PC-9 (cell line): ENCODE data around the gene ATP1A1. TPM values are rescaled to one million over a fixed set of nuclear protein-coding genes. Genes with fewer than 3 reads are reported as not detected.
A peak's percentile ranks its signal among the peaks of the same experiment; 100 is the strongest.

Experiments
- BruUV-seq: library from RNA; stranded (reverse); fragments of 400-500 nt; replicated peaks from 2 replicates; lab custom pipeline; 2021; lab: Mats Ljungman, UMichigan
- CTCF ChIA-PET: fragments of 300-600 bp; sonication (Branson Sonifier 250); formaldehyde crosslinking; loops from one replicate; lab custom pipeline; 2022; ENCODE audit warnings: antibody characterized with exemption; lab: Charles Lee
- POLR2A ChIA-PET: fragments of 300-600 bp; sonication (Branson Sonifier 250); formaldehyde crosslinking; loops from one replicate; lab custom pipeline; 2022; ENCODE audit warnings: antibody characterized with exemption; ENCODE audit not compliant: unreplicated experiment; lab: Charles Lee
- DNase-seq, 2 experiments: peaks; one replicate each; pipeline versions ENCODE4 v3.0.0 to v3.0.0-alpha.2; 2015 to 2022; ENCODE audit warnings: mixed read lengths in 1 of 2
- H2AFZ ChIP-seq: fragments of 200-600 bp; sonication (generic); 2 replicates; pipeline ENCODE4 v1.8.1; 2017; ENCODE audit warnings: antibody characterized with exemption
- H3F3A ChIP-seq: fragments of 200-600 bp; sonication (generic); 2 replicates; pipeline ENCODE4 v1.8.1; 2017; ENCODE audit warnings: antibody characterized with exemption, mild to moderate bottlenecking, low read depth; ENCODE audit not compliant: insufficient read depth
- H3K27ac ChIP-seq: fragments of 200-600 bp; sonication (generic); 2 replicates; pipeline ENCODE4 v1.6.1; 2016; ENCODE audit warnings: mixed run types
- H3K27me3 ChIP-seq: fragments of 200-600 bp; sonication (generic); 2 replicates; pipeline ENCODE4 v1.6.1; 2016; ENCODE audit warnings: low read depth, mixed run types; ENCODE audit not compliant: insufficient read depth
- H3K36me3 ChIP-seq: fragments of 200-600 bp; sonication (generic); 2 replicates; pipeline ENCODE4 v1.6.1; 2016; ENCODE audit warnings: low read depth, mixed run types
- H3K4me1 ChIP-seq: fragments of 200-600 bp; sonication (generic); replicated peaks from 2 replicates; pipeline ENCODE4 v1.6.1; 2016; ENCODE audit warnings: mixed run types; ENCODE audit not compliant: insufficient read depth
- H3K4me2 ChIP-seq: fragments of 200-600 bp; sonication (generic); 2 replicates; pipeline ENCODE4 v1.6.1; 2017; ENCODE audit warnings: mixed run types
- H3K4me3 ChIP-seq: fragments of 200-600 bp; sonication (generic); 2 replicates; pipeline ENCODE4 v1.6.1; 2016; ENCODE audit warnings: mixed run types
- H3K79me2 ChIP-seq: fragments of 200-600 bp; sonication (generic); 2 replicates; pipeline ENCODE4 v1.6.1; 2017; ENCODE audit warnings: low read depth, mixed run types
- H3K9me2 ChIP-seq: fragments of 200-600 bp; sonication (generic); 2 replicates; pipeline ENCODE4 v1.8.1; 2017; ENCODE audit warnings: mild to moderate bottlenecking; ENCODE audit not compliant: insufficient read depth
- H3K9me3 ChIP-seq: fragments of 200-600 bp; sonication (generic); 2 replicates; pipeline ENCODE4 v1.8.1; 2016; ENCODE audit warnings: low read depth; ENCODE audit not compliant: insufficient read depth
- H4K20me1 ChIP-seq: fragments of 200-600 bp; sonication (generic); 2 replicates; pipeline ENCODE4 v1.8.1; 2017; ENCODE audit not compliant: insufficient read depth
- CTCF ChIP-seq: fragments of 200-600 bp; sonication (generic); conservative IDR thresholded peaks from 2 replicates; pipeline ENCODE4 v1.6.1; 2017; ENCODE audit warnings: mixed run types, antibody characterized with exemption, mild to moderate bottlenecking, moderate library complexity
- EZH2 ChIP-seq: fragments of 200-600 bp; sonication (generic); IDR thresholded peaks from 2 replicates; pipeline ENCODE4 v1.8.0; 2017; ENCODE audit warnings: antibody characterized with exemption, low read depth
- intact Hi-C: fragments of 100-400 bp; cut with micrococcal nuclease; formaldehyde crosslinking; loops from one replicate; pipeline ENCODE4 v1.10.0; 2022; ENCODE audit not compliant: unreplicated experiment
- total RNA-seq: library from RNA; stranded (reverse); gene quantifications from 2 replicates; pipeline ENCODE4 v1.2.3, GENCODE V29; 2021

Gene ATP1A1
- total RNA-seq, 1 experiment from 2014 or later, result 399 TPM

GRCh38 chr1:116393792-116394191 is 20.7 kb downstream of the ATP1A1 start:
- Histone ChIP-seq H3K9me3 (no peaks in the 10 kb centered on the region), H3K4me3 (no peak overlapping the region), H3F3A (peaks cover 89% of the 10 kb centered on the region), H3K27ac (0 out of 2 replicates have a peak overlapping the region, but pooled peaks have one; percentile 4), H3K36me3 (peaks cover 99% of the 10 kb centered on the region), H2AFZ (no peak overlapping the region), H3K27me3 (no peaks in the 10 kb centered on the region), H3K9me2 (no peaks in the 10 kb centered on the region), H3K4me1 (no peaks in the 10 kb centered on the region), H4K20me1 (peaks cover 38% of the 10 kb centered on the region), H3K4me2 (no peak overlapping the region), H3K79me2 (peaks cover 63% of the 10 kb centered on the region)
- CTCF ChIA-PET, result no interaction called here
- no peak for TF ChIP-seq EZH2
- BruUV-seq, result no TSS peak
- POLR2A ChIA-PET, result interaction anchor here (0.6 kb wide), 1 partner anchor 666 kb away, joined by 3 read pairs; the partner anchor contains the start of gene TTF2
- no peak for DNase-seq
- intact Hi-C loops, result no loop called here

- DNase-seq, result no peak
- Histone ChIP-seq H3K4me1 (no peaks in the 10 kb centered on the region), H3K9me2 (no peaks in the 10 kb centered on the region), H3K4me2 (no peak overlapping the region), H3K27ac (0 out of 2 replicates have a peak overlapping the region, but pooled peaks have one; percentile 4), H3K9me3 (no peaks in the 10 kb centered on the region), H3K27me3 (no peaks in the 10 kb centered on the region), H3F3A (peaks cover 89% of the 10 kb centered on the region), H2AFZ (no peak overlapping the region), H4K20me1 (peaks cover 34% of the 10 kb centered on the region), H3K4me3 (no peak overlapping the region), H3K79me2 (peaks cover 60% of the 10 kb centered on the region), H3K36me3 (peaks cover 99% of the 10 kb centered on the region)
- ChIA-PET POLR2A (no interaction called here), CTCF (no interaction called here)
- no peak for TF ChIP-seq EZH2
- no peak for TF ChIP-seq CTCF
- BruUV-seq, result no TSS peak
- intact Hi-C loops, result no loop called here
Observed at GRCh38 chr1:116394270-116394669, 21.2 kb downstream of the ATP1A1 start.

GRCh38 chr1:116396769-116397168 is 23.7 kb downstream of the ATP1A1 start:
- ChIA-PET POLR2A (no interaction called here), CTCF (no interaction called here)
- H3K79me2 ChIP-seq, result peaks cover 36% of the 10 kb centered on the region
- no peak overlapping the region for H2AFZ ChIP-seq
- H3K4me1 ChIP-seq, result no peaks in the 10 kb centered on the region
- no peak overlapping the region for H3K4me2 ChIP-seq
- BruUV-seq, result no TSS peak
- no peaks in the 10 kb centered on the region for H3K9me2 ChIP-seq
- H3K4me3 ChIP-seq, result no peak overlapping the region
- peaks cover 89% of the 10 kb centered on the region for H3F3A ChIP-seq
- DNase-seq, result no peak
- peaks cover 27% of the 10 kb centered on the region for H4K20me1 ChIP-seq
- no peak overlapping the region for H3K27ac ChIP-seq
- TF ChIP-seq EZH2 (no peak), CTCF (no peak)
- H3K36me3 ChIP-seq, result peaks cover 99% of the 10 kb centered on the region
- H3K9me3 ChIP-seq, result no peaks in the 10 kb centered on the region
- no peaks in the 10 kb centered on the region for H3K27me3 ChIP-seq
- intact Hi-C loops, result loop anchor here (5.0 kb wide), 1 partner anchor 244 kb away; no protein-coding TSS in a partner anchor

- Histone ChIP-seq H3K79me2 (peaks cover 26% of the 10 kb centered on the region; the same call in 1 of the 2 replicates), H3K4me2 (no peak overlapping the region), H3K4me1 (no peaks in the 10 kb centered on the region), H3K4me3 (no peak overlapping the region), H3K27me3 (no peaks in the 10 kb centered on the region), H3K9me3 (no peaks in the 10 kb centered on the region), H4K20me1 (peaks cover 26% of the 10 kb centered on the region), H3K27ac (no peak overlapping the region), H3F3A (peaks cover 91% of the 10 kb centered on the region), H3K36me3 (peaks cover 99% of the 10 kb centered on the region), H2AFZ (no peak overlapping the region), H3K9me2 (no peaks in the 10 kb centered on the region)
- BruUV-seq, result no TSS peak
- TF ChIP-seq EZH2 (no peak), CTCF (no peak)
- no peak for DNase-seq
- intact Hi-C loops, result loop anchor here (5.0 kb wide), 1 partner anchor 245 kb away; no protein-coding TSS in a partner anchor
- POLR2A ChIA-PET, result no interaction called here
- CTCF ChIA-PET, result no interaction called here
Observed at GRCh38 chr1:116397728-116398127, 24.7 kb downstream of the ATP1A1 start.
